CD4-positive, alpha-beta T cell treated with Interferon gamma for 1 hour (primary cell): ENCODE results near the gene MAP1LC3A.
A peak's percentile ranks its signal among the peaks of the same experiment; 100 is the strongest.

Source experiments
- DNase-seq: peaks from one replicate; pipeline ENCODE4 v3.0.0-alpha.2; 2020

Gene MAP1LC3A

GRCh38 chr20:34549929-34550305 is 8.6 kb upstream of the MAP1LC3A start:
- no peak for DNase-seq

DNA sequence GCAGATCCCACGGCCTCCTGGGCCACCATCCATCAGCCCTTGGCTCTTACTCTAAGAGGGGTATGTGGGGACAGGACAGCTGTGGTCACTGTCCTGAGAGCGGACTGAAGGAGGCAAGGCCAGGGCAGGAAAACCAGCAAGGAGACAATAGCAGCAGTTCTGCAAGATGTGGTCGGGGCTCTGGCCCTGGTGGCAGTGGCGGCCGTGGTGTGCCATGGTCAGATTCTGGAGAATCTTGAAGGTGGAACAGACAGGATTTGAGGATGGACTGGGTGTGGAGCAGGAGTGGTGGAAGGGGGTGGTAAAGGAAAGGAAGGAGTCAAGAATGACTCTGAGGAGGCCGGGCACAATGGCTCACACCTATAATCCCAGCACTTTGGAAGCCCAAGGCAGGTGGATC is 5.9 kb upstream of the MAP1LC3A start:
- no peak for DNase-seq

GRCh38 chr20:34553366-34553867 is 5.1 kb upstream of the MAP1LC3A start:
- DNase-seq, result no peak

- DNase-seq, result no peak
These were observed 590 bp upstream of the MAP1LC3A start for GRCh38 chr20:34557936-34558319.

- DNase-seq, result no peak
These were observed 1.0 kb downstream of the MAP1LC3A start for GRCh38 chr20:34559311-34560140.

DNA sequence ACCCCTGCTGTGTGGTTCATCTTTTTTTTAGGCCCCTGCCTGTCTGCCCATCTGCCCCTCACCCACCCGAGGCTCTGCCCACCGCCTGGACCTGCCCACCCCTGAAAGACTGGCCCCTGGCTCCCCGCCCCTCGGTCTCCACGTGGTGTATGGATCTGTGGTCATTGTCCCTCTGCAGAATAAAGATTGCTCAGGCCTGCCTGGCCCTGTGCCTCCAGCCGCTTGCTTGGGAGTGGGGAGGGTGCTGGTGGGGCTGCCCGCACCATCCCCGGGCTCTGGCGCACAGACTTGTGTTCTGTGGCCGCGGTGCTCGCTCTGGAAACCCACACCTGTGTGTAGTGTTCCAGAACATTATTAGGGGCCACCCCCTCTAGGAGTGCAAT is 1.6 kb downstream of the MAP1LC3A start:
- DNase-seq, result no peak

- DNase-seq, result no peak
These were observed 2.1 kb downstream of the MAP1LC3A start for GRCh38 chr20:34560614-34561013.

- DNase-seq, result no peak
These were observed 3.1 kb downstream of the MAP1LC3A start for GRCh38 chr20:34561661-34562060.

DNA sequence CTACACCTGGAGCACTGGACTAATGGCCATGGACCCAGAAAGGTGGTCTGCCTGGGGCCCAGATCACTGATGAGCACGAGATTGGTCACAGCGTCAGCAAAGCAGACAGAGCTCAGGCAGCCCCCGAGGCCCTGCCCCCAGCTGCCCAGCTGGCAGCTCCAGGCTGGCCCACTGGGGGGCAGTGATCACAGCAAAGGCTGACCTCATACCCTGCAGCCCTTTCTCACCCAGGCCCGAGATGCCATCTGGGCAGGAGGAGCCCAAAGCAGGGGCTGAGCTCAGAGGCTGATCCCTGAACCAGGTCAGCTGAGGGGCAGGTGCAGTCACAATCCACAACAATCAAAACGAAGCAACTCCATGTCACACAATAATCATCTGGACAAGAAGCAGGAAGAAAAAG is 4.1 kb downstream of the MAP1LC3A start:
- peak; percentile 16 for DNase-seq

DNA sequence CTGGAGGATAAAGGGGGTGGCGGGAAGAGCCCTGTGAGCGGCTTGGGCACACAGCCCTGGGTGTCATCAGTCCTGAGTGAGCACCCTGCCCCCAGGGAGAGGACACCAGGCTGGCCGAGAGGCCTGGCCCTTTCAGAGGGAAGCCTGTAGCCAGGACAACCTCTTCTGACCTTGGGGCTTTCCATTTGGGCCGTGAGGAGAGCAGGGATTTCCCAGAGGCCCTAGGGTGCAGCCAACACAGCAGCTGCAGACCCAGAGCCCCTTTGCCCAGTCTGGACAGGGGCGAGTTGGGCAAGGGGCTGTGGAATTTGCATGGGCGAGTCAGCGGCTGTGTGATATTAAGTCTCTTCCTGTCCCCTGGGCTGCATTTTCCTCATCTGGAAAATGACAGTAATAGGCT is 6.3 kb downstream of the MAP1LC3A start:
- DNase-seq, result no peak

DNA sequence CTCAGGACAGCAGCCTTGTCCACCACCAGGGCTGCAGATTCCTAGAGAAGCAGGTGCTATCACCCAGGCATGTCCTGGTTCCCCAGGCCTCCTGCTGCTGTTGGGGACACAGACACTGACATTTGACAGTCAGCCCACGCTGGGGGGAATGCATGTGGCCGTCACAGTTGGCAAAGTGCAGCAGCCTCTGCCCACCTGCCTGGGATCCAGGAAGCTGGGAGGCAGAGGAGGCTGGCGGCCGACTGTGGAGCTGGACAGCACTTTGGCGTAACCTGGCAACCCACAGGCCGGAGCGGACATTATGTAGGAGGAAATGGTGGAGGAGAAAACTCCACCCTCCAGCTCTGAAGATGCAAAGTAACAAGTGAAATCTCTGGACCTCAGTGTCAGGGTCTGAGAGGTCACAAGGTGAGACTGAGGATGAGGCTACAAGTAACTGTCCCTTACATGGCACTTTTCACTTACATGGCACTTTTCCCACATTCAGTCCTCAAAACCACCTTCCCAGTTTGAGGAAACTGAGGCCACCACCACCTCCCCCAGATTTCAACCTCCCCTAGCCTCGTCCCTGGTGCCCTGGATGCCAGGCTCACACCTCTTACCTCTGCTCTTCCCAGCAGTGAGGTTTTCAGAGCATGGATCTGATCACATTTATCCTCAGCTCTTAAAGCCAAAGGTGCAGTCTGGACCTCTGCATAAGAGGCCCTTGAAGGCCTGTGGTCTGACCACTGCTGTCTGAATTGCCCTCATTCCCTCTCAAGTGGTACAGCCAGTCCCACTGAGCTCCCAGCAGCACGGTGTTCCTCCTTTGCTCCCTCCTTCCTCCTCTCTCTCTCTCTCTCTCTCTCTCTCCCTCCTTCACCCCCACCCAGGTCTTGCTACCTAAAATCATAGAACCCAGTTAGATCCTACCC is 8.7 kb downstream of the MAP1LC3A start:
- no peak for DNase-seq

GRCh38 chr20:34567892-34568865 is 9.7 kb downstream of the MAP1LC3A start:
- no peak for DNase-seq

- DNase-seq, result no peak
These were observed 11.1 kb downstream of the MAP1LC3A start for GRCh38 chr20:34569598-34569997.

DNA sequence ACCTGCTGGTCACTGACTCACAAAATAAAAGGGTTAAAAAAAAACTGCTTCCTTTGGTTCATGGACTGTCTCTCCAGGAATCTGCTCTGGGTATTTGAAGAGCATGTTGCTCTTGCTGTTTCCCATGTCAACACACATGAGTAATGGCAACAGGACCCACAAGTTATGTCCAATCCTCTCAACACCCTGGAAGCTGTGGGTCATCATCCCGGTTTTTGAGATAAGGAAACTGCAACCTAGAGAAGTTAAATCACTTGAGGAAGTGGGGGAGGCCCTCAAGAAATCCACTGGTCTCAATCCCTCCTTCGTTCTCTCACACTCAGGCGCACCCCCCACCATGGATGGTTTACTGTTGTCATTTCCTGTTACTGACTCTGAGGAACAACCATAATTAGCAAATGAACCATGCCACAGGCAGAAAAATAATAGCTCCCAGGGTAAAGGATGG is 12.4 kb downstream of the MAP1LC3A start:
- no peak for DNase-seq

DNA sequence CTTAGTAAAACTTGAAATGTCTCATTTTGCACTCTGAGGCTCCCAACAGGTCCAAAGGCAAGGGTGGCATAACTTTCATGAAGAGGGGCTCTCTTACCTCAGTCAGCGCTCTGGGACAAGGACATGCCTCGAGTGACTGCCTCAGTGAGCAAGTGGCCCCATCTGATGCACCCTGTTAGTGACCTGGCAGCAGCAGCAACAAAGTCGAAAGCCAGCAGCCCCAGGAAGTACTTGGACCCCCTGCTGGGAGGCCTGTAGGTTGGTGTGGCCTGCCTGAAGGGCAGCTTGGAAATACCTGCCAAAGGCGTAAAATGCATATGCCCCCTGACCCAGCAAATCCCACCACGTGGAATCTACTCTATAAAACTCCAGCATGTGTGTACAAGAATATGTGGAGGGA is 13.2 kb downstream of the MAP1LC3A start:
- no peak for DNase-seq

DNA sequence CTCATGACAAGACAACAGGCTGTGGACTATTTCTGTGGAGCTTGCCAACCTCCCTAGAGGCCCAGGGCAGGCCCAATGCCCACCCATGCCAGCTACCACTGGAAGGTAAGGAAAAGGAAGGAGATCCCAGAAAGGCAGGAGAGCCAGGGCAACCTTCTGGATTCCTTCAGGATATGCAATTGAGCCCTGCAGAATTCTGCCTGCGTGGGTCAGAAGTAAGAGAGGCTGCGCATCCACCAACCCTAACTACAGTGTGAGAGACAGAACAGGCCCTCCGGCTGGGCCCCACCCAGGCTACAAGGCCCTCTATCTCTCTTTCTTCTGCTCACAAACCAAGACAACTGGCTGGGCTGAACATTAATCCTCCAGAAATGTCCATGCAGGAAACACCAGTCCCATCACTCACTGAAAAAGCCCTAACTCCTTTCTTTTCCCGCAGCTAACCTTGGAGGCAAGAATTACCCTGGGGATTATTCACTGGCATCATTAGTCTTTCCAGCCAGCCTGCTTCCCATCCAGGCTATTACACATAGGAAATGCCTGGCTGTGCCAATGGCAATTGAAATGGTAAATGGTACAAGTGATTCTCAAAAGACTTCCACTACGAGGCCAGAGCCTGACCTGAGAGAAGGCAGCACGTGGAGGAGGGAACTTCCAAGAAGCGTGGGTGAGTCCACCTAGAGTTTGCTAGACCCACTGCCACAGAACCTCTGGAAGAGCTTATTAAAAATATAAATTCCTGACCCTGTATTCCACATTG is 15.2 kb downstream of the MAP1LC3A start:
- DNase-seq, result no peak

- DNase-seq, result no peak
These were observed 15.9 kb downstream of the MAP1LC3A start for GRCh38 chr20:34574426-34574825.

GRCh38 chr20:34574861-34575260 is 16.3 kb downstream of the MAP1LC3A start:
- DNase-seq, result no peak

DNA sequence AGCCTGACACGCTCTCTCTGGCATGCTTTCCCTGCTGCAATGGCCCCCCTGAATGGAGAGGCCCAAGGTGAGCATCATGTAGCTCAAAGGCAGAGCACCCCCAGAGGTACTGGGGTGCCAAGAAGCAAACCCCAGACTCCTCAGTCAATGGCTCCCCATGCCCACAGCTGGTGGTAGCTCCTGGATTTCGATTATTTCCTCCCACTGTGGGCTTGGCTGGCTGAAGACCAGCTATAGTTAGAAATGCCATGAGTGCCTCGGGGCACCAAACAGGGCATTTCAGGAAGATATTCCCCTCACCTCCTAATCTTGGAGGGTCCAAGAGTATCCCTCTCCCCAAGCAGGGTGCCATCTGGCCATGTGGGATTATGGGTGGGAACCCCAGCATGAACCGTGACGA is 16.8 kb downstream of the MAP1LC3A start:
- no peak for DNase-seq

DNA sequence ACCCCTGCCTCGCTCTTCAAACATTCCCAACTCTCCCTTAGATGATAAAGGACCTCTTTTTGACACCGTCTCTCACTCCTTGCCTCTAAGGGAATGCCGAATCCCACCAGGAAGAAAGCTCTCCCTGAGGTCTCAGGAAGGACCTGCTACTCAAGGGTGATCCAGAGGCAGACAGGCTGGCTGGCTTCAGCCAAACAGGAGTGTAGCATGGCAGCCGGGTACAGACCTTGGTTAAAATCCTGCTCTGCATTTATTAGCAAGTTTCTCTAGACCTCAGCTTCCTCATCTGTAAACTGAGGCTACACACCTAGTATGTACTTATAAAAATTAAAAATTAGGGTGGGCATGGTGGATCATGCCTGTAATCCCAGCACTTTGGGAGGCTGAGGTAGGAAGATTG is 17.2 kb downstream of the MAP1LC3A start:
- no peak for DNase-seq

GRCh38 chr20:34577061-34577460 is 18.5 kb downstream of the MAP1LC3A start:
- DNase-seq, result no peak

- no peak for DNase-seq
These were observed 19.5 kb downstream of the MAP1LC3A start for GRCh38 chr20:34578025-34578424.
